ENCODE results near the gene SSTR4.

- TF ChIP-seq POLR2A (IDR thresholded peaks at IDR 0.05): no peak
- TF ChIP-seq, protein P1, sequence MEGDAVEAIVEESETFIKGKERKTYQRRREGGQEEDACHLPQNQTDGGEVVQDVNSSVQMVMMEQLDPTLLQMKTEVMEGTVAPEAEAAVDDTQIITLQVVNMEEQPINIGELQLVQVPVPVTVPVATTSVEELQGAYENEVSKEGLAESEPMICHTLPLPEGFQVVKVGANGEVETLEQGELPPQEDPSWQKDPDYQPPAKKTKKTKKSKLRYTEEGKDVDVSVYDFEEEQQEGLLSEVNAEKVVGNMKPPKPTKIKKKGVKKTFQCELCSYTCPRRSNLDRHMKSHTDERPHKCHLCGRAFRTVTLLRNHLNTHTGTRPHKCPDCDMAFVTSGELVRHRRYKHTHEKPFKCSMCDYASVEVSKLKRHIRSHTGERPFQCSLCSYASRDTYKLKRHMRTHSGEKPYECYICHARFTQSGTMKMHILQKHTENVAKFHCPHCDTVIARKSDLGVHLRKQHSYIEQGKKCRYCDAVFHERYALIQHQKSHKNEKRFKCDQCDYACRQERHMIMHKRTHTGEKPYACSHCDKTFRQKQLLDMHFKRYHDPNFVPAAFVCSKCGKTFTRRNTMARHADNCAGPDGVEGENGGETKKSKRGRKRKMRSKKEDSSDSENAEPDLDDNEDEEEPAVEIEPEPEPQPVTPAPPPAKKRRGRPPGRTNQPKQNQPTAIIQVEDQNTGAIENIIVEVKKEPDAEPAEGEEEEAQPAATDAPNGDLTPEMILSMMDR (IDR thresholded peaks at IDR 0.05): no peak
Measured at GRCh38 chr20:23003077-23003635, 32.0 kb upstream of the SSTR4 start.

All from ovary (tissue), 3 donors.